Measurements from ENCODE around the gene RHOXF2.

DNA sequence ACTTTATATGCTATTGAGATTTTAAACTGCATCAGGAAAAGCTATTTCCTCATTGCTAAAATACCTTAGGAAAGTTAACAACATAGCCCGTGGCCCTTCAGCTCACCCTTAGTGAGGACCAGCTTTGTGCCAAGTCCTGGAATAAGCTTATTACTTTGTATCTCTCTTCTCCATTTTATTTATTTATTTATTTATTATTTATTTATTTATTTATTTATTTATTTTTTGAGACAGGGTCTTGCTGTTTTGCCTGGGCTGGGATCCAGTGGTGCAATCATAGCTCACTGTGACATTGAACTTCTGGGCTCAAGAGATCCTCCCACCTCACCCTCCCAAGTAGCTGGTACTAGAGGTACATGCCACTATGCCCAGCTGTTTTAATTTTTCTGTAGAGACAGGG lies 49.0 kb upstream of the RHOXF2 start:
- TF ChIP-seq EZH2 (IDR thresholded peaks at IDR 0.05) (no peak), EZH2phosphoT487 (IDR thresholded peaks at IDR 0.05) (no peak)
- TF ChIP-seq, protein P1, sequence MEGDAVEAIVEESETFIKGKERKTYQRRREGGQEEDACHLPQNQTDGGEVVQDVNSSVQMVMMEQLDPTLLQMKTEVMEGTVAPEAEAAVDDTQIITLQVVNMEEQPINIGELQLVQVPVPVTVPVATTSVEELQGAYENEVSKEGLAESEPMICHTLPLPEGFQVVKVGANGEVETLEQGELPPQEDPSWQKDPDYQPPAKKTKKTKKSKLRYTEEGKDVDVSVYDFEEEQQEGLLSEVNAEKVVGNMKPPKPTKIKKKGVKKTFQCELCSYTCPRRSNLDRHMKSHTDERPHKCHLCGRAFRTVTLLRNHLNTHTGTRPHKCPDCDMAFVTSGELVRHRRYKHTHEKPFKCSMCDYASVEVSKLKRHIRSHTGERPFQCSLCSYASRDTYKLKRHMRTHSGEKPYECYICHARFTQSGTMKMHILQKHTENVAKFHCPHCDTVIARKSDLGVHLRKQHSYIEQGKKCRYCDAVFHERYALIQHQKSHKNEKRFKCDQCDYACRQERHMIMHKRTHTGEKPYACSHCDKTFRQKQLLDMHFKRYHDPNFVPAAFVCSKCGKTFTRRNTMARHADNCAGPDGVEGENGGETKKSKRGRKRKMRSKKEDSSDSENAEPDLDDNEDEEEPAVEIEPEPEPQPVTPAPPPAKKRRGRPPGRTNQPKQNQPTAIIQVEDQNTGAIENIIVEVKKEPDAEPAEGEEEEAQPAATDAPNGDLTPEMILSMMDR (IDR thresholded peaks at IDR 0.05), result no peak
